OCI-LY1 (cell line): ENCODE measurements around the gene GALNT14.

Source experiments
- H2AFZ ChIP-seq: fragments of 200-600 bp; sonication (generic), shearing (Covaris generic); 2 replicates; pipeline ENCODE4 v1.6.0; 2014; ENCODE audit warnings: antibody characterized with exemption, mild to moderate bottlenecking, low read length
- H3F3A ChIP-seq: fragments of 200-600 bp; sonication (generic), shearing (Covaris generic); 2 replicates; pipeline ENCODE4 v1.6.0; 2014; ENCODE audit warnings: mild to moderate bottlenecking, antibody characterized with exemption, low read length, moderate library complexity; ENCODE audit not compliant: insufficient read depth
- H3K27ac ChIP-seq: fragments of 200-600 bp; sonication (generic); 2 replicates; pipeline ENCODE4 v1.5.1; 2014; ENCODE audit warnings: low read length, mixed run types, mild to moderate bottlenecking, low read depth; ENCODE audit not compliant: poor library complexity, severe bottlenecking
- H3K27me3 ChIP-seq: fragments of 200-600 bp; sonication (generic); 2 replicates; pipeline ENCODE4 v1.6.0; 2014; ENCODE audit warnings: antibody characterized with exemption, mild to moderate bottlenecking, low read length, moderate library complexity; ENCODE audit not compliant: insufficient read depth
- H3K36me3 ChIP-seq: fragments of 200-600 bp; sonication (generic); 2 replicates; pipeline ENCODE4 v1.6.1; 2014; ENCODE audit warnings: mild to moderate bottlenecking, antibody characterized with exemption, low read length, moderate library complexity, mixed read lengths; ENCODE audit not compliant: insufficient read depth
- H3K4me1 ChIP-seq: fragments of 200-600 bp; sonication (generic); 2 replicates; pipeline ENCODE4 v1.5.1; 2014; ENCODE audit warnings: mild to moderate bottlenecking, low read length, moderate library complexity; ENCODE audit not compliant: insufficient read depth, severe bottlenecking
- H3K4me2 ChIP-seq: fragments of 200-600 bp; sonication (generic), shearing (Covaris generic); 2 replicates; pipeline ENCODE4 v1.6.1; 2014; ENCODE audit warnings: low read length
- H3K4me3 ChIP-seq: fragments of 200-600 bp; sonication (generic); 2 replicates; pipeline ENCODE4 v1.5.1; 2014; ENCODE audit warnings: low read length, low read depth, mild to moderate bottlenecking, mixed read lengths; ENCODE audit not compliant: poor library complexity, severe bottlenecking
- H3K79me2 ChIP-seq: fragments of 200-600 bp; shearing (Covaris generic); 2 replicates; pipeline ENCODE4 v1.6.1; 2016; ENCODE audit warnings: mixed run types, low read length, mixed read lengths; ENCODE audit not compliant: insufficient read depth
- H3K9ac ChIP-seq: fragments of 200-600 bp; sonication (generic), shearing (Covaris generic); 2 replicates; pipeline ENCODE4 v1.6.1; 2014; ENCODE audit warnings: mild to moderate bottlenecking, low read length, mixed read lengths
- H3K9me2 ChIP-seq: fragments of 200-600 bp; sonication (generic), shearing (Covaris generic); 2 replicates; pipeline ENCODE4 v1.6.1; 2014; ENCODE audit warnings: low read depth, mild to moderate bottlenecking, low read length, mixed read lengths
- H3K9me3 ChIP-seq: fragments of 200-600 bp; shearing (Covaris generic); 2 replicates; pipeline ENCODE4 v1.6.1; 2014; ENCODE audit warnings: low read length, mixed read lengths
- H4K20me1 ChIP-seq: fragments of 200-600 bp; sonication (generic), shearing (Covaris generic); 2 replicates; pipeline ENCODE4 v1.6.0; 2016; ENCODE audit warnings: mild to moderate bottlenecking, low read length; ENCODE audit not compliant: insufficient read depth
- CTCF ChIP-seq: fragments of 200-600 bp; sonication (generic), shearing (Covaris generic); IDR thresholded peaks from 2 replicates; pipeline ENCODE4 v1.5.1; 2017; ENCODE audit warnings: mild to moderate bottlenecking, antibody characterized with exemption, low read length, moderate library complexity, mixed read lengths
- EZH2 ChIP-seq: fragments of 200-600 bp; sonication (generic), shearing (Covaris generic); IDR thresholded peaks from 2 replicates; pipeline ENCODE4 v1.8.0; 2017; ENCODE audit warnings: borderline replicate concordance, mixed run types, mild to moderate bottlenecking, antibody characterized with exemption, low read length, moderate library complexity, mixed read lengths

Gene GALNT14

GRCh38 chr2:31031132-31031706 lies 107.0 kb downstream of the GALNT14 start:
- H4K20me1 ChIP-seq, result no peaks in the 10 kb centered on the region
- no peak overlapping the region for H3K4me2 ChIP-seq
- no peaks in the 10 kb centered on the region for H3K4me1 ChIP-seq
- H3K36me3 ChIP-seq, result no peaks in the 10 kb centered on the region
- no peaks in the 10 kb centered on the region for H3K27me3 ChIP-seq
- H3K4me3 ChIP-seq, result no peak overlapping the region
- H2AFZ ChIP-seq, result no peak overlapping the region
- no peaks in the 10 kb centered on the region for H3K9me3 ChIP-seq
- no peaks in the 10 kb centered on the region for H3K9me2 ChIP-seq
- H3K9ac ChIP-seq, result no peak overlapping the region
- H3K27ac ChIP-seq, result no peak overlapping the region
- no peaks in the 10 kb centered on the region for H3F3A ChIP-seq
- H3K79me2 ChIP-seq, result no peaks in the 10 kb centered on the region
- TF ChIP-seq EZH2, result no peak
- TF ChIP-seq CTCF, result no peak

- Histone ChIP-seq H3K4me3 (no peak overlapping the region), H3K4me2 (no peak overlapping the region), H3K9me3 (no peaks in the 10 kb centered on the region), H3K4me1 (no peaks in the 10 kb centered on the region), H3K9ac (no peak overlapping the region), H3F3A (no peaks in the 10 kb centered on the region), H2AFZ (no peak overlapping the region), H4K20me1 (no peaks in the 10 kb centered on the region), H3K27me3 (no peaks in the 10 kb centered on the region), H3K9me2 (no peaks in the 10 kb centered on the region), H3K79me2 (no peaks in the 10 kb centered on the region), H3K27ac (no peak overlapping the region), H3K36me3 (no peaks in the 10 kb centered on the region)
- TF ChIP-seq CTCF (no peak), EZH2 (no peak)
These were observed 109.8 kb downstream of the GALNT14 start for GRCh38 chr2:31028417-31028816.

- H3K9me3 ChIP-seq, result no peaks in the 10 kb centered on the region
- no peaks in the 10 kb centered on the region for H3K36me3 ChIP-seq
- TF ChIP-seq EZH2 (no peak), CTCF (no peak)
- H3K4me1 ChIP-seq, result no peaks in the 10 kb centered on the region
- no peak overlapping the region for H3K4me3 ChIP-seq
- H2AFZ ChIP-seq, result no peak overlapping the region
- H3K9me2 ChIP-seq, result no peaks in the 10 kb centered on the region
- no peak overlapping the region for H3K9ac ChIP-seq
- no peak overlapping the region for H3K4me2 ChIP-seq
- H3K79me2 ChIP-seq, result no peaks in the 10 kb centered on the region
- no peak overlapping the region for H3K27ac ChIP-seq
- H3K27me3 ChIP-seq, result no peaks in the 10 kb centered on the region
- H3F3A ChIP-seq, result no peaks in the 10 kb centered on the region
- no peaks in the 10 kb centered on the region for H4K20me1 ChIP-seq
These were observed 110.7 kb downstream of the GALNT14 start for GRCh38 chr2:31027549-31027948.
